RWPE1 (cell line): ENCODE data around the gene NDUFB10.
"Not testable (repeated sequence)": the region's sequence is repeated elsewhere in the genome, so short reads cannot be mapped to it uniquely, and the experiment has no call there.

ENCODE experiments used
- CTCF ChIA-PET: fragments of 350-600 bp; sonication (Branson Sonifier 250); formaldehyde crosslinking; extraction: SDS; loops from one replicate; lab custom pipeline; 2021; lab: Yijun Ruan, JAX
- POLR2A ChIA-PET: fragments of 400-600 bp; formaldehyde crosslinking; extraction: SDS; loops from one replicate; lab custom pipeline; 2020; ENCODE audit warnings: antibody characterized with exemption; ENCODE audit not compliant: low non-redundant PET; lab: Yijun Ruan, JAX
- DNase-seq: peaks from one replicate; pipeline ENCODE4 v3.0.0; 2012; ENCODE audit warnings: low spot score
- H3K27ac ChIP-seq: fragments of 450-650 bp; 2 replicates; pipeline ENCODE4 v1.5.1; 2017
- TF ChIP-seq, protein P1 (sequence below): fragments of 450-650 bp; conservative IDR thresholded peaks from 2 replicates; pipeline ENCODE4 v1.5.1; 2017; ENCODE audit warnings: low read depth, mild to moderate bottlenecking

Gene NDUFB10

GRCh38 chr16:1953734-1954133 lies 5.6 kb upstream of the NDUFB10 start:
- POLR2A ChIA-PET: no interaction called here
- no peak overlapping the region for H3K27ac ChIP-seq
- CTCF ChIA-PET: no interaction called here
- TF ChIP-seq, protein P1, sequence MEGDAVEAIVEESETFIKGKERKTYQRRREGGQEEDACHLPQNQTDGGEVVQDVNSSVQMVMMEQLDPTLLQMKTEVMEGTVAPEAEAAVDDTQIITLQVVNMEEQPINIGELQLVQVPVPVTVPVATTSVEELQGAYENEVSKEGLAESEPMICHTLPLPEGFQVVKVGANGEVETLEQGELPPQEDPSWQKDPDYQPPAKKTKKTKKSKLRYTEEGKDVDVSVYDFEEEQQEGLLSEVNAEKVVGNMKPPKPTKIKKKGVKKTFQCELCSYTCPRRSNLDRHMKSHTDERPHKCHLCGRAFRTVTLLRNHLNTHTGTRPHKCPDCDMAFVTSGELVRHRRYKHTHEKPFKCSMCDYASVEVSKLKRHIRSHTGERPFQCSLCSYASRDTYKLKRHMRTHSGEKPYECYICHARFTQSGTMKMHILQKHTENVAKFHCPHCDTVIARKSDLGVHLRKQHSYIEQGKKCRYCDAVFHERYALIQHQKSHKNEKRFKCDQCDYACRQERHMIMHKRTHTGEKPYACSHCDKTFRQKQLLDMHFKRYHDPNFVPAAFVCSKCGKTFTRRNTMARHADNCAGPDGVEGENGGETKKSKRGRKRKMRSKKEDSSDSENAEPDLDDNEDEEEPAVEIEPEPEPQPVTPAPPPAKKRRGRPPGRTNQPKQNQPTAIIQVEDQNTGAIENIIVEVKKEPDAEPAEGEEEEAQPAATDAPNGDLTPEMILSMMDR: no peak
- DNase-seq: no peak

DNA sequence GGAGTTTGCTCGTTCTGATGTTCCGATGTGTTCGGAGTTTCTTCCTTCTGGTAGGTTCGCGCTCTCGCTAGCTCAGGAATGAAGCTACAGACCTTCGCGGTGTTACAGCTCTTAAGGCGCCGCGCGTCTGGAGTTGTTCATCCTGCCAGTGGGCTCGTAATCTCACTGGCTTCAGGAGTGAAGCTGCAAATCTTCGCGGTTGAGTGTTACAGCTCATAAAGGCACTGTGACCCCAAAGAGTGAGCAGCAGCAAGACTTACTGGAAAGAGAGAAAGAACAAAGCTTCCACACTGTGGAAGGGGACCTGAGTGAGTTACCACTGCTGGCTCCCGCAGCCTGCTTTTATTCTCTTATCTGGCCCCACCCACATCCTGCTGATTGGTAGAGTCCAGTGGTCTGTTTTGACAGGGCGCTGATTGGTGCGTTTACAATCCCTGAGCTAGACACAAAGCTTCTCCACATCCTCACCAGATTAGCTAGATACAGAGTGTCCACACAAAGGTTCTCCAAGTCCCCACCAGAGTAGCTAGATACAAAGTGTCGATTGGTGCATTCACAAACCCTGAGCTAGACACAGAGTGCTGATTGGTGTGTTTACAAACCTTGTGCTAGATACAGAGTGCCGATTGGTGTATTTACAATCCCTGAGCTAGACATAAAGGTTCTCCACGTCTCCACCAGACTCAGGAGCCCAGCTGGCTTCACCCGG lies 1.8 kb upstream of the NDUFB10 start:
- H3K27ac ChIP-seq, CTCF ChIA-PET, DNase-seq, POLR2A ChIA-PET: not testable (repeated sequence)

- H3K27ac ChIP-seq, POLR2A ChIA-PET, CTCF ChIA-PET, DNase-seq: not testable (repeated sequence)
These were observed 1.2 kb upstream of the NDUFB10 start for GRCh38 chr16:1958143-1958491.

DNA sequence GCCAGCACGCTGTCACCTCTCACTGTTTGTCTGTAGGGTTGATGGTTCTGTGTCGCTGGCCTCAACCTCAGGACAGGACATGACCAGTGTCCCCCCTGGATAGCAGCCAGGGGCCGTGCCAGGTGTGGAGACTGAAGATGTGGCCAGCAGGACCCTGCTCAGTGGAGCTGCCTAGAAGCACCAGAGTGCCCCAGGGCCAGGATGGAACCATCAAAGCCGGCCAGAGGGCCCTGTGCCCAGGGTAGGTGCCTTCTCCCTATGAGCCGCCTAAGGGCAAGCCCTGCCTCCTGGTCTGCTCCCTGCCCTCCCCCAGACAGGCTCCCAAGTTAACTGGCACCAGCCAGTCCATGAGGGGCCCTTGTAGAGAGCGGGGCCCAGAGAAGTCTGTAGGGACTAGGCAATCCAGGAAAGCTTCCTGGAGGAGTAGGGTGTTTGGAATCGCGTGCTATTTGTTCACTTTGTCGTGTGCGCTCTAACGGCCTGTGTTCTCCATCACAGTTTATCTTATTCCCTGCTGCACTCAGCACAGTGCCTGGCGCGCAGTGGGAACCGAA lies 546 bp upstream of the NDUFB10 start:
- H3K27ac ChIP-seq: peak overlapping the region; percentile 94
- CTCF ChIA-PET: no interaction called here
- no peak for DNase-seq
- TF ChIP-seq, protein P1: no peak
- POLR2A ChIA-PET: no interaction called here

GRCh38 chr16:1960665-1961630 lies 1.6 kb downstream of the NDUFB10 start:
- TF ChIP-seq, protein P1: no peak
- DNase-seq: no peak
- H3K27ac ChIP-seq: peak overlapping the region; percentile 94
- ChIA-PET CTCF (interaction anchor here (0.6 kb wide), 1 partner anchor 134 kb away, joined by 3 read pairs; no protein-coding TSS in a partner anchor), POLR2A (no interaction called here)

DNA sequence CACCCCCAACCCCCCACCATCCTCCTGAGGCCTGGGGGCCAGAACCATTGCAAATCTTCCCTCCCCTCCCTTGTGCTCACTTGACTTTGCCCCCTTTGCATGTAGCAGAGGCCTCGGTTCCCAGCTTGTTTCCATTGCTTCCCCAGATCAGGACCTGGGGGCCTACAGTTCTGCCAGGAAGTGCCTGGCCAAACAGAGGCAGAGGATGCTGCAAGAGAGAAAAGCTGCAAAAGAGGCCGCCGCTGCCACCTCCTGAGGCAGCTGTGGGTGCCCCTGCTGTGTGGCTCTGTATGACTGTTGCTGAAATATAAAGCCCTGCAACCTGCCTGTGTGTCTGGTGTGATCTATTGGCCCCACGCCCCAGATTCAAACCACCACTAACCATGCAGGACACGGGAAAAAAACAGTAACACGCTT lies 2.3 kb downstream of the NDUFB10 start:
- ChIA-PET POLR2A (no interaction called here), CTCF (no interaction called here)
- no peak for DNase-seq
- TF ChIP-seq, protein P1: no peak
- H3K27ac ChIP-seq: peak overlapping the region; percentile 94

GRCh38 chr16:1962161-1963153 lies 3.1 kb downstream of the NDUFB10 start:
- peak overlapping the region; percentile 94 for H3K27ac ChIP-seq
- DNase-seq, POLR2A ChIA-PET, CTCF ChIA-PET: not testable (repeated sequence)
